HT-29 (cell line): ENCODE results near the gene CPE. TPM values are rescaled to one million over a fixed set of nuclear protein-coding genes. Genes with fewer than 3 reads are reported as not detected.
A peak's percentile ranks its signal among the peaks of the same experiment; 100 is the strongest.

Experiments used
- DNase-seq: peaks from one replicate; pipeline ENCODE4 v3.0.0-alpha.2; 2015; ENCODE audit warnings: low spot score
- total RNA-seq: library from RNA; depleted of rRNA; stranded (reverse); fragments of >200 nt; shearing (Covaris generic); gene quantifications from 2 replicates; pipeline ENCODE4 v1.2.3, GENCODE V29; 2014

CPE gene
- total RNA-seq, 1 experiment from 2014 or later = not detected

DNA sequence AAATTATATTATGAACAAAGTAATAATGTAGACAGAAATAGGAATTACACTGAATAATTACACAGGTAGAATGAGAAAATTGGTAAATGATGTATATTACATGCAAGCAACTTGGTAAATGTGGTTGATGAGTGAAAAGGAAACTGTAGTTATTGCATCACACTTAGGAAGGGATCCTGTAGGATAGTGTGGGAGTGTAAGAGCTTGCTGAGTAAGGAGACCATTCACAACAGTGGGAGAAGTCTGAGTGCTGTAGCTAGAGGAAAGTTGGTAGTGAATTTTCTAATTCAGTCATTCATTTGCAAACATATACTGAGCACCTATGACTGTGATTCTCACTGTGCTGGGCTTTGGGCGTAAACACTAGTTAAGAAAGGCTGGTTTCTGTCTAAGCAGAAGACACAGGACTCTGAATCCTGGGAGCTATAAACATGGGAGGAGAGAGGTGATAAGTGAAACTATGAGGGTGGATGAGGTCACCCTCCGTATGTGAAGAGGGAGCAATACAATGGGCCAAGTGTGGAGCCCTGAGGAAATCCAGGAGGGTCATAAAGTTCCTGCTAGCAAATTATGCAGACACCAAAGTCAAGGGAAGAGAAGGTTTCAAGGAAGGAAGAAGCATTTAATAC lies 14.2 kb upstream of the CPE start:
- no peak for DNase-seq

DNA sequence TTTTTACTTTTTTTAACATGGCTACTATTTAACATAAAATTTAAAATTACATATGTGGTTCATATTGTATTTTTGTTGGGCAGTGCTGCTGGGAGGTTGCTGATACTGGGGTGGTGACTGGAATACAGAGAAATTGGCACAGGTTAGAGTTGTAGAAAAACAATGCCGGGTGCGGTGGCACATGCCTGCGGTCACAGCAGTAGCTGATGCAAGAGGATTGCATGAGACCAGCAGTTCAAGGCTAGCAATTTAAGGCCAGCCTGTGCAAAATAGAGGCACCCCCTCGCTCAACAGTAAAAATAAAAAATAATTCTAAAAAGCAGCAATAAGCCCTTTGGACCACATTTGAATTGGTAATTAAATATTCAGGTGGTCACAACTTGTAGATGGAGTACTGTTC lies 11.8 kb upstream of the CPE start:
- no peak for DNase-seq

DNA sequence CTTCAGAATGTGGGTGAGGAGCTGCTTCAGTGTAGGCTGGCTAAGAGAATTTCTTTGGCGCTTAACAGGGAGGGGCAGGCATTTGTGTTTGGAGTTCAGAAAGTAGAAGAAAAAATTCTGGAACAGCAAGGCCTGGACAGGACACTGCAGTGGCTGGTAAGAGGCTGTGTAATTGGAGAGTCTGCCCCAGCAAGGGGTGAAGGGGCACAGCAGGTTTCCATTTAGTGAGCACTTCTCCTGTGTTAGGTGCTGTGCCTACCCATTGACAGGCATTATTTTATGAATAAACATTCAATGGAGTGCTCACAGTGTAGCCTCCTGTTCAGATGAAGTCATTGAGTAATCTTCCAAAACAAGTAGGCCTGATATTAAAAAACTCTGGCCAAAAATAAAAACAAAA lies 10.7 kb upstream of the CPE start:
- no peak for DNase-seq

DNA sequence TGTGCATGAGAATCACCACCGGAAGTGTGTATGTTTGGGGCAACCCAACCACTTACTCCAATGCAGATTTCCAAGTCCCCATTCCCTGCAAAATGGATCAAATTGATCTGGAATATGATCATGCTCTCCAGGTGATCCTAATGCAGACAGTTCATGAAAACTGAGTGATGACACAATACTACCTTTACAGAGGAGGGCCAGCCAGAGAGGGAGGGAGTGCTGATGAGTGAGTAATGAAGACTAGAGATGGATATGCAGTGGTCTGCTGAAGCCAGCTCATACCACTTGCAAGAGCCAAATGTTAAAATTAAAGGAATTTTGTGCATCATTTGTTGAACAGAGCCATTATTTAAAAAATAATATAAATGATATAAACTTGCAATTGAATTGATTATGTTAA lies 10.2 kb upstream of the CPE start:
- no peak for DNase-seq

- DNase-seq = no peak
These were observed 9.3 kb upstream of the CPE start for GRCh38 chr4:165369522-165369921.

GRCh38 chr4:165370530-165370929 lies 8.3 kb upstream of the CPE start:
- no peak for DNase-seq

DNA sequence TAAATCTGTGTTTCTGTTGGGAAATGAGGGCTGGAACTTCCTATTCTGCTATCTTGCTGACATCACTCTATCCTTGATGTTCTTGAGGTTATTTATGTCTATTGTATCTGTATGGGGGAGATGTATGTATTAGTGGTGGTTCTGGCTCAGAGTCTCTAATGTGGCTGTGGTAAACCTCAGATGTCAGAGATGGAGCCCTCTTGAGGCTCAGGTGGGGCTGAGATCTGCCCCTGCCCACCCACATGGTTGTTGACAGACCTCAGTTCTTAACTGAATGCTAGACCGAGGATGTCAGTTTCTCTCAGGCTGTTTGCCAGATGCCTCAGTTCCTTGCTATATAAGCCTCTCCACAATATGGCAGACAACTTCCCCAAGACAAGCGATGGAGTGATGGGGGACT lies 3.3 kb upstream of the CPE start:
- no peak for DNase-seq

GRCh38 chr4:165378398-165378744 lies 437 bp upstream of the CPE start:
- no peak for DNase-seq

DNA sequence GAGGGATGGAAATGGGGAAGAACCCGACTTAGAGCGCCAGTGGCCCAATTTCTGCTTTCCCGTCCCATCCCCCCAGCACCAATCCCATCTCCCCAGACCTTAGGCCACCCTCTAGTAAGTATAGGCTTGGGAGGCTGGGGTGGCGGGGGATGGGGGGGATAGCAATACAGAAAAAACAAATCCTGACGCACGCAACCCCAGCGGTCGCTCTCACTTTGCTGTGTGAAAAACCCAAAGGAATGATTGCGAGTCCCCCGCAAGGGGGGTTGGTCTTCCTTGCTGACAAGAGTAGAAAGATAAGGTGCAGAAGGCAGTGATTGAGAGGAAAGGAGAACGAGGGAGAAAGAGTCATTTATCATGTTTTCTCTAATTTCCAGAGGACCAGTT lies 863 bp downstream of the CPE start:
- DNase-seq = no peak

- DNase-seq = no peak
These were observed 2.0 kb downstream of the CPE start for GRCh38 chr4:165380805-165381204.

DNA sequence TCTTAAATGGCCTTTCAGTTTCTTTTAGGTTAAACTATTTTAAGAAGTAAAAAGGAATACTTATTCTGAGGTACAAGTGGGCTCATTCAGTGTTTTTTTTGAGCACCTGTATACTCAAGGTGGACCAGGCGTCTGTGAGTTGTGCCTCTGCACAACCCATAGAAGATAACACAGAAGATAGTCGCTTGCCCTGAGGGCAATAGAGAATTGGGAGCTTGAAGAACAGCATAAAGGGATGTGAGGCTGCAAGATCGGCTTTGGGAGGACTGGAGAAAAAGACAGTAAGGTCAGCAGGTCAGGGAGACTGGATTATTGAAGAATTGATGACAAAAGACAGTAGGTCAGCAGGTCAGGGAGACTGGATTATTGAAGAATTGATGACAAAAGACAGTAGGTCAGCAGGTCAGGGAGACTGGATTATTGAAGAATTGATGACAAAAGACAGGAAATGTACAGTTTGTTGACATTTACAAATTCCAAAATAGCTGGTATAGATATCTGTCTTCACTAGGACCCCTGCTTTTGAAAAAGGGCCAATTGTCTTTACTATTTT lies 3.1 kb downstream of the CPE start:
- DNase-seq = no peak

GRCh38 chr4:165382640-165383039 lies 3.8 kb downstream of the CPE start:
- no peak for DNase-seq

- no peak for DNase-seq
These were observed 4.8 kb downstream of the CPE start for GRCh38 chr4:165383591-165384073.

- no peak for DNase-seq
These were observed 5.4 kb downstream of the CPE start for GRCh38 chr4:165384186-165384585.

- DNase-seq = no peak
These were observed 5.8 kb downstream of the CPE start for GRCh38 chr4:165384598-165384997.

- no peak for DNase-seq
These were observed 6.3 kb downstream of the CPE start for GRCh38 chr4:165385126-165385525.

GRCh38 chr4:165386328-165386727 lies 7.5 kb downstream of the CPE start:
- DNase-seq = no peak

DNA sequence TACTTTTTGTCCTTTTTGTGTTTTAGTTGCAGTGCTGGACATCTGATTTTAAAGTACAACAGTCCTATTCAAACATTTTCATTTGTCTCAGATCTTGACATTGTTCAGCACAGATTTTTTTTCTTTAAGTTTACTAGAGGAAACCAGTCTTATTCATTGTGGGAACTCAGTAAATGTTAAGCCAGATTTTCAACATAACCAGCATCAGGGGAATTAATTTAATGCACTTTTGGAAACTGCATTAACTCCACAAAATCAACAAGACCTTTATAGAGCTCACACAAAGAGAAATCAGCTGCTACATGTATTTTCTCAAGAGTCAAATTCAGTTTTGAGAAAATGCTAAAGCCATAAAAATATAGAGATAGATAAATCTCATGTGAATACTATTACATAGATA lies 9.9 kb downstream of the CPE start:
- DNase-seq = no peak

GRCh38 chr4:165393051-165393450 lies 14.2 kb downstream of the CPE start:
- no peak for DNase-seq

- DNase-seq = no peak
These were observed 14.9 kb downstream of the CPE start for GRCh38 chr4:165393704-165394103.

GRCh38 chr4:165394275-165394674 lies 15.5 kb downstream of the CPE start:
- no peak for DNase-seq

DNA sequence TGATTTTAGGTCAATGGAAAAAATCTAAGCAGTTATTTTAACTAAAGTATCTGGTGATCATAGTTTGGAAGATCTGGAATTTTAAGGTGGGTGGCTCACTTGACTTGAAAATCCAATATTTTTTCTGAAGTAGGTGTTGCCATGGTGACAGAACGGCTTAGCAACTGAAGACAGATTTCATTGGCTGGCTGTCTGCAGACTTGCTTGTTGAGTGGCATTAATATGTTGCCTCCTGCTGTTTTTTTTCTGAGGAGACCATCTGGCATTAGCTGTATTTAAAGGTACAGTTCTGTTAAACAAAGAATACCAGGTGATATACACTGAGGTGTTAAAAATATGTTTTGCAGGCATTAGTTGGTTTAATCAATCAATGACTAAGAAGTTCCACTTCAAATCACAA lies 19.8 kb downstream of the CPE start:
- peak; percentile 15 for DNase-seq

- no peak for DNase-seq
These were observed 23.6 kb downstream of the CPE start for GRCh38 chr4:165402375-165402774.

- no peak for DNase-seq
These were observed 24.2 kb downstream of the CPE start for GRCh38 chr4:165403048-165403447.
